Smooth muscle cell (in vitro differentiated cells): ENCODE data around the gene RSPH6A. TPM values are rescaled to one million over a fixed set of nuclear protein-coding genes. Genes with fewer than 3 reads are reported as not detected.

Source experiments
- DNase-seq: peaks from one replicate; lab custom pipeline; 2025; ENCODE audit not compliant: unreplicated experiment; lab: John Stamatoyannopoulos, UW
- H2AFZ ChIP-seq: fragments of 200-600 bp; sonication (generic); 2 replicates; pipeline ENCODE4 v1.6.0; 2016; ENCODE audit warnings: antibody characterized with exemption, low read depth, mild to moderate bottlenecking
- H3F3A ChIP-seq: fragments of 200-600 bp; sonication (generic); 2 replicates; pipeline ENCODE4 v1.6.0; 2017; ENCODE audit warnings: antibody characterized with exemption, low read depth
- H3K27ac ChIP-seq: fragments of 200-600 bp; sonication (generic); 2 replicates; pipeline ENCODE4 v1.5.1; 2016; ENCODE audit warnings: low read depth, mild to moderate bottlenecking
- H3K27me3 ChIP-seq: fragments of 200-600 bp; sonication (generic); 2 replicates; pipeline ENCODE4 v1.6.1; 2016; ENCODE audit warnings: low read depth, mild to moderate bottlenecking
- H3K36me3 ChIP-seq: fragments of 200-600 bp; sonication (generic); 2 replicates; pipeline ENCODE4 v1.5.1; 2016; ENCODE audit warnings: low read depth
- H3K4me1 ChIP-seq: fragments of 200-600 bp; sonication (generic); 2 replicates; pipeline ENCODE4 v1.5.1; 2016; ENCODE audit warnings: low read depth
- H3K4me2 ChIP-seq: fragments of 200-600 bp; sonication (generic); 2 replicates; pipeline ENCODE4 v1.6.0; 2016; ENCODE audit warnings: mild to moderate bottlenecking
- H3K4me3 ChIP-seq: fragments of 200-600 bp; sonication (generic); 2 replicates; pipeline ENCODE4 v1.5.1; 2016; ENCODE audit warnings: mild to moderate bottlenecking
- H3K79me2 ChIP-seq: fragments of 200-600 bp; sonication (generic); 2 replicates; pipeline ENCODE4 v1.6.0; 2016; ENCODE audit warnings: low read depth, mild to moderate bottlenecking
- H3K9ac ChIP-seq: fragments of 200-600 bp; sonication (generic); 2 replicates; pipeline ENCODE4 v1.6.0; 2016; ENCODE audit warnings: low read depth
- H3K9me3 ChIP-seq: fragments of 200-600 bp; sonication (generic); replicated peaks from 2 replicates; pipeline ENCODE4 v1.5.1; 2016; ENCODE audit warnings: low read depth
- H4K20me1 ChIP-seq: fragments of 200-600 bp; sonication (generic); 2 replicates; pipeline ENCODE4 v1.6.0; 2016; ENCODE audit warnings: low read depth
- CTCF ChIP-seq: fragments of 200-600 bp; sonication (generic); IDR thresholded peaks from 2 replicates; pipeline ENCODE4 v1.5.1; 2017; ENCODE audit warnings: borderline replicate concordance, mild to moderate bottlenecking, antibody characterized with exemption; ENCODE audit not compliant: insufficient read depth, poor library complexity, severe bottlenecking
- WGBS: methylation state at CpG from one replicate; pipeline ENCODE4 v1.1.7; 2016; ENCODE audit warnings: low lambda C conversion rate; 5-methylcytosine and 5-hydroxymethylcytosine counted together
- polyA plus RNA-seq: library from polyadenylated mRNA; unstranded; fragments of >200 nt; fragmentation: Nextera tagmentation; extraction: Ambion mirVana; gene quantifications from 2 replicates; pipeline ENCODE4 v1.2.1, GENCODE V29; 2016
- total RNA-seq: library from RNA; depleted of rRNA; stranded (reverse); fragments of >200 nt; gene quantifications from 2 replicates; pipeline ENCODE4 v1.2.3, GENCODE V29; 2014

Gene RSPH6A
- total and polyA plus RNA-seq, 2 experiments from 2014 or later = 0.15 TPM; not detected in 1

DNA sequence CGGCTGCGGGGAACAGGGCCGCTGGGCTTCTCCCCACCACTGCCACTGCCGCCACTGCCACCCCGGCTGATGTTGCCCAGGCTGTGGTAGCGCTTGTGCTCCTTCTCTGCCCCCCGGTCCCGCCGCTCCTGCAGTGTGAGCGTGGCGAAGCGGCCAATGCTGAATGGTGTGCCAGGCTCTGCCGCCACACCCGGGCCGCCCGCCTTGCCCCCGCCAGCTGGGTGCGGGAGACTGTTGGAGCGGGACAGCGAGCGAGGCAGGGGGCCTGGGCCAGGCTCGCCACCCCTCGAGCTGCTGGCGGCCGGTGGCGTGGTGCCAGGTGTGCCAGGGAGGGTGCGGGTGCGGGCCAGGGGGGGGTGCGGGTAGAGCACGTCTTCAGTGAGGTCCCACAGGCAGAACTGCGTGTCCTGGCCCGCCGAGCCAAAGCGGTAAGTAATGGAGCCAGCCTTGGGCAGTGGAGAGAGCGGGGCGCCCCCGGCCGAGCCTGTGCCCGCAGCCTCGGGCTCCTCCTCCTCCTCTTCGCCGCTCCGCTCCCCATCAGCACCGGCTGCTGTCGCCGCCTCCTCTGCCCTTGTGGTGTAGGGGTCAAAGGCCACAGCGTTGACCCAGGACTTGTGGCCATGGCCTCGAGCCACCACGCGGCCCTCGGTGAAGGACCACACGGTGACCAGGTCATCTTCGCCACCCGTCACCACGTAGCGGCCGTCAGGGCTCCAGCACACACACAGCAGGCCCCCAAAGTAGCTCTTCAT, 29.2 kb downstream of the RSPH6A start:
- Histone ChIP-seq H2AFZ (no peak overlapping the region), H3K27me3 (no peaks in the 10 kb centered on the region), H3K4me1 (peaks cover 24% of the 10 kb centered on the region), H3F3A (peaks cover 15% of the 10 kb centered on the region), H3K4me3 (no peak overlapping the region), H3K36me3 (no peaks in the 10 kb centered on the region), H3K27ac (no peak overlapping the region), H3K4me2 (no peak overlapping the region), H3K9ac (no peak overlapping the region), H4K20me1 (peaks cover 49% of the 10 kb centered on the region), H3K79me2 (peaks cover 55% of the 10 kb centered on the region), H3K9me3 (no peaks in the 10 kb centered on the region)
- no peak for TF ChIP-seq CTCF
- DNase-seq = no peak
- WGBS = 98% methylated on average over 43 of the region's 57 CpGs

- Histone ChIP-seq H3K9ac (no peak overlapping the region), H3K4me1 (peaks cover 24% of the 10 kb centered on the region), H3K4me3 (no peak overlapping the region), H3F3A (peaks cover 15% of the 10 kb centered on the region), H4K20me1 (peaks cover 56% of the 10 kb centered on the region), H2AFZ (no peak overlapping the region), H3K36me3 (no peaks in the 10 kb centered on the region), H3K79me2 (peaks cover 49% of the 10 kb centered on the region), H3K4me2 (no peak overlapping the region), H3K27ac (peak overlapping the region; percentile 93), H3K27me3 (no peaks in the 10 kb centered on the region), H3K9me3 (no peaks in the 10 kb centered on the region)
- WGBS = 91% methylated on average over 5 of the region's 5 CpGs
- DNase-seq = no peak
- no peak for TF ChIP-seq CTCF
Observed at GRCh38 chr19:45785097-45785496, 30.0 kb downstream of the RSPH6A start.

DNA sequence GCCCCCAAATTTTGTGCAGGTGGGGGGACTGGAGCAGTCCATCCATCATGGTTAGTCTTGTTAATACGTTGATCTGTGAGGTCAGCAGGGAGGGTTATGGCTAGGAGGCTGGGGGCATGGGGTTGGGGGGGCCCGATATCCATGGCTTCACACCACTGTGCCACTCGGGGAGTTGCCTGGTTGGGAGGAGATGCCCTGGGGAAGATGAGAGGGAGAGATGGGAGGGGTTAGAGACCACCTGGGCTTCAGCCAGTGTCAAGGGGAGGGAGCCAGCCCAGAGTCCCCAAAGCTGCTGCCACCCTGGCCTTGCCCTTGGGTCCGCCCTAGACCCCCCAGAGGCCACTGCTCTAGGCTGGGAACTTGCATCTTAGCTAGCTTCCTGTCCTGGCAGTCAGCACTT, 31.0 kb downstream of the RSPH6A start:
- H3K4me2 ChIP-seq = peak overlapping the region; percentile 88

More for the DNA sequence above, 31.0 kb downstream of the RSPH6A start:
- Histone ChIP-seq H3K27ac (peak overlapping the region; percentile 93), H3F3A (peaks cover 15% of the 10 kb centered on the region), H3K4me1 (peaks cover 24% of the 10 kb centered on the region), H3K27me3 (no peaks in the 10 kb centered on the region), H3K9ac (no peak overlapping the region), H3K36me3 (no peaks in the 10 kb centered on the region), H2AFZ (no peak overlapping the region), H4K20me1 (peaks cover 57% of the 10 kb centered on the region), H3K79me2 (peaks cover 42% of the 10 kb centered on the region), H3K9me3 (no peaks in the 10 kb centered on the region), H3K4me3 (no peak overlapping the region)
- WGBS = 96% methylated on average over 2 of the region's 4 CpGs
- DNase-seq = no peak
- TF ChIP-seq CTCF = no peak
